ENCODE results near the gene PTPN9. TPM values are rescaled to one million over a fixed set of nuclear protein-coding genes. Genes with fewer than 3 reads are reported as not detected.
"Not testable (repeated sequence)": the region's sequence is repeated elsewhere in the genome, so short reads cannot be mapped to it uniquely, and the experiment has no call there.

PTPN9 gene
- total and polyA plus RNA-seq, 2 donors (not counting 1 experiment from before 2014, with no cell fraction given): 11.8 to 15.5 TPM

GRCh38 chr15:75584121-75584520 is 5.0 kb upstream of the PTPN9 start:
- intact Hi-C loops (cut with micrococcal nuclease): no loop called here
- Mint-ChIP-seq H3K4me1 (peaks cover 5% of the 10 kb centered on the region), H3K27ac (no peak overlapping the region), H3K9me3 (ENCODE audit: insufficient read depth) (no peaks in the 10 kb centered on the region), H3K4me3 (no peak overlapping the region), H3K27me3 (no peaks in the 10 kb centered on the region)
- Histone ChIP-seq H3K27ac (ENCODE audit: low read length in 2 of 2) (no peak overlapping the region), H3K9me3 (ENCODE audit: control extremely low read depth in 1 of 3, control insufficient read depth in 2 of 3, insufficient read depth in 1 of 3, low read length in 2 of 3) (no peaks in the 10 kb centered on the region), H3K27me3 (replicated peaks in 1 of 4; ENCODE audit: control extremely low read depth in 1 of 4, control insufficient read depth in 3 of 4, insufficient read depth in 4 of 4, low read length in 3 of 4) (no peaks in the 10 kb centered on the region), H3K36me3 (replicated peaks in 1 of 2; ENCODE audit: control extremely low read depth in 1 of 2, control insufficient read depth in 1 of 2, extremely low read depth in 1 of 2, insufficient read depth in 2 of 2, low read length in 1 of 2) (no peaks in the 10 kb centered on the region), H3K9ac (ENCODE audit: low read length) (no peak overlapping the region), H2AFZ (ENCODE audit: insufficient read depth, low read depth, low read length, poor library complexity, severe bottlenecking) (no peak overlapping the region), H3K4me3 (ENCODE audit: control extremely low read depth in 1 of 5, extremely low read depth in 1 of 5, insufficient read depth in 1 of 5, low read depth in 2 of 5, low read length in 4 of 5) (no peak overlapping the region), H3K79me2 (ENCODE audit: control insufficient read depth, insufficient read depth, low read length) (no peaks in the 10 kb centered on the region), H3K4me2 (replicated peaks; ENCODE audit: low read depth, low read length, poor library complexity, severe bottlenecking) (no peak overlapping the region), H4K20me1 (ENCODE audit: control insufficient read depth, insufficient read depth, low read length, poor library complexity, severe bottlenecking) (no peaks in the 10 kb centered on the region), H3K4me1 (ENCODE audit: control insufficient read depth in 2 of 2, insufficient read depth in 2 of 2, low read length in 2 of 2) (peaks cover 4 to 6% of the 10 kb centered on the region in 2 donors)
- POLR2A ChIA-PET: interaction anchor here (0.7 kb wide), 1 partner anchor 111 kb away, joined by 3 read pairs; no protein-coding TSS in a partner anchor
- no peak for TF ChIP-seq EZH2 (IDR thresholded peaks at IDR 0.05; ENCODE audit: borderline replicate concordance, insufficient read depth, low read depth, low read length, poor library complexity, severe bottlenecking)
- DNase-seq (no peak), ATAC-seq (ENCODE audit: low read depth) (no peak)
- CTCF ChIA-PET: no interaction called here
- 92% methylated on average over 4 of the region's 4 CpGs for WGBS (ENCODE audit: insufficient coverage)

- Histone ChIP-seq H2AFZ (ENCODE audit: insufficient read depth, low read depth, low read length, poor library complexity, severe bottlenecking) (no peak overlapping the region), H4K20me1 (ENCODE audit: control insufficient read depth, insufficient read depth, low read length, poor library complexity, severe bottlenecking) (no peaks in the 10 kb centered on the region), H3K9me3 (ENCODE audit: control extremely low read depth in 1 of 3, control insufficient read depth in 2 of 3, insufficient read depth in 1 of 3, low read length in 2 of 3) (no peaks in the 10 kb centered on the region), H3K9ac (ENCODE audit: low read length) (no peak overlapping the region), H3K36me3 (replicated peaks in 1 of 2; ENCODE audit: control extremely low read depth in 1 of 2, control insufficient read depth in 1 of 2, extremely low read depth in 1 of 2, insufficient read depth in 2 of 2, low read length in 1 of 2) (no peaks in the 10 kb centered on the region), H3K4me1 (ENCODE audit: control insufficient read depth in 2 of 2, insufficient read depth in 2 of 2, low read length in 2 of 2) (peaks cover 4 to 6% of the 10 kb centered on the region in 2 donors), H3K4me3 (ENCODE audit: control extremely low read depth in 1 of 5, extremely low read depth in 1 of 5, insufficient read depth in 1 of 5, low read depth in 2 of 5, low read length in 4 of 5) (no peak overlapping the region), H3K27me3 (replicated peaks in 1 of 4; ENCODE audit: control extremely low read depth in 1 of 4, control insufficient read depth in 3 of 4, insufficient read depth in 4 of 4, low read length in 3 of 4) (no peaks in the 10 kb centered on the region), H3K4me2 (replicated peaks; ENCODE audit: low read depth, low read length, poor library complexity, severe bottlenecking) (no peak overlapping the region), H3K79me2 (ENCODE audit: control insufficient read depth, insufficient read depth, low read length) (peaks cover 2% of the 10 kb centered on the region), H3K27ac (ENCODE audit: low read length in 2 of 2) (no peak overlapping the region)
- Mint-ChIP-seq H3K4me3 (no peak overlapping the region), H3K27ac (no peak overlapping the region), H3K4me1 (peaks cover 5% of the 10 kb centered on the region), H3K9me3 (ENCODE audit: insufficient read depth) (no peaks in the 10 kb centered on the region), H3K27me3 (no peaks in the 10 kb centered on the region)
- intact Hi-C loops (cut with micrococcal nuclease): no loop called here
- TF ChIP-seq EZH2 (IDR thresholded peaks at IDR 0.05; ENCODE audit: borderline replicate concordance, insufficient read depth, low read depth, low read length, poor library complexity, severe bottlenecking): no peak
- ChIA-PET POLR2A (interaction anchor here (0.7 kb wide), 1 partner anchor 112 kb away, joined by 3 read pairs; no protein-coding TSS in a partner anchor), CTCF (no interaction called here)
- DNase-seq (no peak), ATAC-seq (ENCODE audit: low read depth) (no peak)
- no CpG with 5 or more reads among the region's 5 CpGs for WGBS (ENCODE audit: insufficient coverage)
These were observed 4.6 kb upstream of the PTPN9 start for GRCh38 chr15:75583701-75584100.

- H3K4me1 ChIP-seq (ENCODE audit: control insufficient read depth in 2 of 2, insufficient read depth in 2 of 2, low read length in 2 of 2); H3K4me3 Mint-ChIP-seq; H3K27ac ChIP-seq (ENCODE audit: low read length in 2 of 2); H3K27me3 ChIP-seq (replicated peaks in 1 of 4; ENCODE audit: control extremely low read depth in 1 of 4, control insufficient read depth in 3 of 4, insufficient read depth in 4 of 4, low read length in 3 of 4); H4K20me1 ChIP-seq (ENCODE audit: control insufficient read depth, insufficient read depth, low read length, poor library complexity, severe bottlenecking); H2AFZ ChIP-seq (ENCODE audit: insufficient read depth, low read depth, low read length, poor library complexity, severe bottlenecking); H3K4me3 ChIP-seq (ENCODE audit: control extremely low read depth in 1 of 5, extremely low read depth in 1 of 5, insufficient read depth in 1 of 5, low read depth in 2 of 5, low read length in 4 of 5); CTCF ChIA-PET; DNase-seq; POLR2A ChIA-PET; H3K27me3 Mint-ChIP-seq; H3K9me3 ChIP-seq (ENCODE audit: control extremely low read depth in 1 of 3, control insufficient read depth in 2 of 3, insufficient read depth in 1 of 3, low read length in 2 of 3); H3K27ac Mint-ChIP-seq; H3K36me3 ChIP-seq (replicated peaks in 1 of 2; ENCODE audit: control extremely low read depth in 1 of 2, control insufficient read depth in 1 of 2, extremely low read depth in 1 of 2, insufficient read depth in 2 of 2, low read length in 1 of 2); ATAC-seq (ENCODE audit: low read depth); H3K4me1 Mint-ChIP-seq; H3K79me2 ChIP-seq (ENCODE audit: control insufficient read depth, insufficient read depth, low read length); H3K9me3 Mint-ChIP-seq (ENCODE audit: insufficient read depth); H3K9ac ChIP-seq (ENCODE audit: low read length); H3K4me2 ChIP-seq (replicated peaks; ENCODE audit: low read depth, low read length, poor library complexity, severe bottlenecking); intact Hi-C loops (cut with micrococcal nuclease): not testable (repeated sequence)
- WGBS (ENCODE audit: insufficient coverage): 100% methylated on average over 2 of the region's 5 CpGs
These were observed 3.8 kb upstream of the PTPN9 start for GRCh38 chr15:75582943-75583342.

All from B cell (primary cell).